Measurements from ENCODE around the gene SBK2.
"Not testable (repeated sequence)": the region's sequence is repeated elsewhere in the genome, so short reads cannot be mapped to it uniquely, and the experiment has no call there.

Gene SBK2

DNA sequence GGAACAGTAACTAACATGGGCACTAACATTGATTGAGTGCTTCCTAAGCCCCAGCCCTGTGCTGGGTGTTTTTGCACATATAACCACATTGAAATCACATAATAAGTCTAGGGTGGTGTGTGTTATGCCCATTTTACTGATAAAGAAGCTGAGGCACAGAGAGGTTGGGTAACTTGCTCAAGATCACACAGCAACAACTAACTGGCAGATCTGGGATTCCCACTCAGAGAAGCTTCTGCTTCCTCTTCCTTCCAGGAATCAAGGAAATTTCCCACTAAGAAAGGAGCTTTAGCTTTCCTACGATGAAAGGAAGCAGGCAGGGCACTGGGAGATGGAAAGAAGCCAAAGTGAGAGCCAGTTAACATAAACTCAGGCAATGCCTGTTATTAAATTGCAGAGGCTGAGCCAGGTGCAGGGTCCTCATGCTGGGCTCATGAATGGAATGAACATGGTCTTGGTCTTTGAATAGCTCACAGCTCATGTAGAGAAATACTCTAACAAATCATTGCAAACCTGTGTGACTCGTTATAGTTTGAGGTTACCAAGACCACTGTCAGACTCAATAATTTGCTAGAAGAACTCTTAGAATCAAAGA is 38.6 kb downstream of the SBK2 start:
- H4K8ac ChIP-seq (ENCODE audit: low read depth, low read length): no peak overlapping the region
- peak overlapping the region; percentile 33 for H2BK15ac ChIP-seq (ENCODE audit: low read length)
- no peak overlapping the region for H2BK12ac ChIP-seq (ENCODE audit: low read length)
- no peak overlapping the region for H3K14ac ChIP-seq (ENCODE audit: low read length)
- no peak overlapping the region for H2BK5ac ChIP-seq (ENCODE audit: low read length)
- no peak overlapping the region for H2AK5ac ChIP-seq (ENCODE audit: low read depth, low read length)
- no peak for DNase-seq (ENCODE audit: low spot score)
- H3K36me3 ChIP-seq (replicated peaks in 1 of 2; ENCODE audit: control insufficient read depth in 2 of 2, insufficient read depth in 2 of 2, low read length in 2 of 2): no peaks in the 10 kb centered on the region
- H3K23ac ChIP-seq (ENCODE audit: low read depth, low read length, poor library complexity): no peak overlapping the region
- peaks cover 3 to 4% of the 10 kb centered on the region in 2 donors for H3K9me3 ChIP-seq (replicated peaks in 1 of 2; ENCODE audit: control insufficient read depth in 2 of 2, insufficient read depth in 1 of 2, low read depth in 1 of 2, low read length in 2 of 2)
- H3K4me3 ChIP-seq (ENCODE audit: low read length in 2 of 2): no peak overlapping the region
- WGBS, 2 donors (ENCODE audit: extremely low coverage in 2 of 2, insufficient read length in 2 of 2, insufficient replicate concordance in 1 of 2): no CpG with 5 or more reads among the region's 2 CpGs
- H2AFZ ChIP-seq (ENCODE audit: low read length): no peak overlapping the region
- no peak overlapping the region for H3K4me2 ChIP-seq (ENCODE audit: insufficient read depth, low read length, poor library complexity, severe bottlenecking)
- no peak overlapping the region for H2BK120ac ChIP-seq (ENCODE audit: low read depth, low read length)
- no peaks in the 10 kb centered on the region for H3K79me1 ChIP-seq (ENCODE audit: low read depth, low read length)
- H3K4me1 ChIP-seq (ENCODE audit: control insufficient read depth in 2 of 2, insufficient read depth in 1 of 2, low read depth in 1 of 2, low read length in 2 of 2): peaks cover 0 to 7% of the 10 kb centered on the region in 2 donors
- H3K4ac ChIP-seq (ENCODE audit: low read length): no peak overlapping the region
- H4K91ac ChIP-seq (ENCODE audit: low read depth, low read length, poor library complexity): no peak overlapping the region
- H3K27ac ChIP-seq (replicated peaks; ENCODE audit: low read length): no peak overlapping the region
- no peak overlapping the region for H3K18ac ChIP-seq (ENCODE audit: low read length)
- H3K9ac ChIP-seq (ENCODE audit: low read depth, low read length, poor library complexity): no peak overlapping the region
- peaks cover 0 to 4% (median 2%) of the 10 kb centered on the region in 3 experiments for H3K27me3 ChIP-seq (ENCODE audit: control insufficient read depth in 3 of 3, insufficient read depth in 3 of 3, low read depth in 1 of 3, low read length in 3 of 3)

DNA sequence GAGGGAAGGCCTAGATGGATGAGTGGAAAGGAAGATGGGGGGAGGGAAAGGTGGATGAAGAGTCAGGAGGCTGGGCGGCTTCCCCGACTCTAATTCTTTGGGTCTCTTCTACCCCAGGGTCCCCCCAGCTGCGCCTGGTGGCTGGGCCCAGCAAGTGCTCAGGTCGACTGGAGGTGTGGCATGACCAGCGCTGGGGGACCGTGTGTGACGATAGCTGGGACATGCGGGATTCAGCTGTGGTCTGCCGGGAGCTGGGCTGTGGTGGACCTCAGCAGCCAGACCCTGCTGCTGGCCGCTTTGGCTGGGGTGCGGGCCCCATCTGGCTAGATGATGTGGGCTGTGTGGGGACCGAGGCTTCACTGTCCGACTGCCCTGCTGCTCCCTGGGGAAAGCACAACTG is 39.2 kb downstream of the SBK2 start:
- peaks cover 0 to 3% of the 10 kb centered on the region in 2 donors for H3K9me3 ChIP-seq (replicated peaks in 1 of 2; ENCODE audit: control insufficient read depth in 2 of 2, insufficient read depth in 1 of 2, low read depth in 1 of 2, low read length in 2 of 2)
- H3K4me3 ChIP-seq (ENCODE audit: low read length in 2 of 2): no peak overlapping the region
- no peaks in the 10 kb centered on the region for H3K79me1 ChIP-seq (ENCODE audit: low read depth, low read length)
- peak overlapping the region; percentile 33 for H2BK15ac ChIP-seq (ENCODE audit: low read length)
- H4K8ac ChIP-seq (ENCODE audit: low read depth, low read length): no peak overlapping the region
- no peak overlapping the region for H2BK5ac ChIP-seq (ENCODE audit: low read length)
- peak overlapping the region; percentile 26 for H3K4ac ChIP-seq (ENCODE audit: low read length)
- peak overlapping the region; percentile 60 for H3K23ac ChIP-seq (ENCODE audit: low read depth, low read length, poor library complexity)
- no peak overlapping the region for H3K27ac ChIP-seq (replicated peaks; ENCODE audit: low read length)
- DNase-seq (ENCODE audit: low spot score): no peak
- H3K18ac ChIP-seq (ENCODE audit: low read length): peak overlapping the region; percentile 33
- H2BK120ac ChIP-seq (ENCODE audit: low read depth, low read length): no peak overlapping the region
- H3K36me3 ChIP-seq (replicated peaks in 1 of 2; ENCODE audit: control insufficient read depth in 2 of 2, insufficient read depth in 2 of 2, low read length in 2 of 2): no peaks in the 10 kb centered on the region
- H3K4me1 ChIP-seq (ENCODE audit: control insufficient read depth in 2 of 2, insufficient read depth in 1 of 2, low read depth in 1 of 2, low read length in 2 of 2): peaks cover 0 to 7% of the 10 kb centered on the region in 2 donors
- H3K9ac ChIP-seq (ENCODE audit: low read depth, low read length, poor library complexity): no peak overlapping the region
- no peak overlapping the region for H4K91ac ChIP-seq (ENCODE audit: low read depth, low read length, poor library complexity)
- no peak overlapping the region for H3K4me2 ChIP-seq (ENCODE audit: insufficient read depth, low read length, poor library complexity, severe bottlenecking)
- no peak overlapping the region for H3K14ac ChIP-seq (ENCODE audit: low read length)
- H2AFZ ChIP-seq (ENCODE audit: low read length): no peak overlapping the region
- peak overlapping the region; percentile 83 for H2AK5ac ChIP-seq (ENCODE audit: low read depth, low read length)
- WGBS, 2 donors (ENCODE audit: extremely low coverage in 2 of 2, insufficient read length in 2 of 2, insufficient replicate concordance in 1 of 2): no CpG with 5 or more reads among the region's 13 CpGs
- no peaks in the 10 kb centered on the region for H3K27me3 ChIP-seq (ENCODE audit: control insufficient read depth in 3 of 3, insufficient read depth in 3 of 3, low read depth in 1 of 3, low read length in 3 of 3)
- no peak overlapping the region for H2BK12ac ChIP-seq (ENCODE audit: low read length)

GRCh38 chr19:55496820-55497219 is 40.1 kb downstream of the SBK2 start:
- not testable (repeated sequence) for DNase-seq (ENCODE audit: low spot score); H3K4me3 ChIP-seq (ENCODE audit: low read length in 2 of 2); H3K27me3 ChIP-seq (ENCODE audit: control insufficient read depth in 3 of 3, insufficient read depth in 3 of 3, low read depth in 1 of 3, low read length in 3 of 3); H3K9ac ChIP-seq (ENCODE audit: low read depth, low read length, poor library complexity); H2BK12ac ChIP-seq (ENCODE audit: low read length); H3K9me3 ChIP-seq (replicated peaks in 1 of 2; ENCODE audit: control insufficient read depth in 2 of 2, insufficient read depth in 1 of 2, low read depth in 1 of 2, low read length in 2 of 2); H3K36me3 ChIP-seq (replicated peaks in 1 of 2; ENCODE audit: control insufficient read depth in 2 of 2, insufficient read depth in 2 of 2, low read length in 2 of 2); H2AK5ac ChIP-seq (ENCODE audit: low read depth, low read length); H3K23ac ChIP-seq (ENCODE audit: low read depth, low read length, poor library complexity); H3K79me1 ChIP-seq (ENCODE audit: low read depth, low read length); H2BK5ac ChIP-seq (ENCODE audit: low read length); H2BK120ac ChIP-seq (ENCODE audit: low read depth, low read length); H2BK15ac ChIP-seq (ENCODE audit: low read length); H4K8ac ChIP-seq (ENCODE audit: low read depth, low read length); H3K4ac ChIP-seq (ENCODE audit: low read length); H2AFZ ChIP-seq (ENCODE audit: low read length); H3K27ac ChIP-seq (replicated peaks; ENCODE audit: low read length); H3K4me1 ChIP-seq (ENCODE audit: control insufficient read depth in 2 of 2, insufficient read depth in 1 of 2, low read depth in 1 of 2, low read length in 2 of 2); H4K91ac ChIP-seq (ENCODE audit: low read depth, low read length, poor library complexity); H3K14ac ChIP-seq (ENCODE audit: low read length); H3K18ac ChIP-seq (ENCODE audit: low read length); H3K4me2 ChIP-seq (ENCODE audit: insufficient read depth, low read length, poor library complexity, severe bottlenecking)
- no CpG with 5 or more reads among the region's 10 CpGs for WGBS, 2 donors (ENCODE audit: extremely low coverage in 2 of 2, insufficient read length in 2 of 2, insufficient replicate concordance in 1 of 2)

DNA sequence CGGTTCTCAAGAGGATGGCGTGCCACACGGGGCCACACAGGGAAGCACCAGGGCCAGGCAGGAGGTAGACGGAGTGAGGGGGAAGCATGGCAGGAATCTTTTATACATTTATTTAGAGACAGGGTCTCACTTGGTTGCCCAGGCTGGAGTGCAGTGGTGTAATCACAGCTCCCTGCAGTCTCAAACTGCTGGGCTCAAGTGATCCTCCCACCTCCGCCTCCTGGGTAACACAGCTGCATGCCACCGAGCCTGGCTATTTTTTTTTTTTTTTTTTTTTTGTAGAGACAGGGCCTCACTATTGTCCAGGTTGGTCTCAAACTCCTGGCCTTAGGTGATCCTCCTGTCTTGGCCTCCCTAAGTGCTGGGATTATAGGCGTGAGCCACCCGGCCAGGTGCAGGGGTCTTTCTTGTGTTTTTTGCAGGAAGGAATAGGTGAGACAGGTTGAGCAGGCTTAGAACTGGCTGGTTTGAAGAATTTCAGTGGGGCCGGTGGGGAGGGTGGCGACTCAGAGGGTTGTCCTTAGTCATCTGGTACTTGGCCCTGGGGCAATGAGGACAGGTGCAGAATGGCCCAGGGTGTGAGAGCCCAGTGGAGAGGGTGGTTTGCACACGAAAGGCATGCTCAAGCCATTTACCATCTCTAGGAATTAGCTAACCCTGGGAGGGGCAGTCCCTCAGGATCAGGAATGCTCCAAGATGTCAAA is 41.1 kb downstream of the SBK2 start:
- WGBS, 2 donors (ENCODE audit: extremely low coverage in 2 of 2, insufficient read length in 2 of 2, insufficient replicate concordance in 1 of 2): no CpG with 5 or more reads among the region's 11 CpGs
- DNase-seq (ENCODE audit: low spot score): no peak
- no peaks in the 10 kb centered on the region for H3K36me3 ChIP-seq (replicated peaks in 1 of 2; ENCODE audit: control insufficient read depth in 2 of 2, insufficient read depth in 2 of 2, low read length in 2 of 2)
- no peak overlapping the region for H2BK12ac ChIP-seq (ENCODE audit: low read length)
- no peak overlapping the region for H3K14ac ChIP-seq (ENCODE audit: low read length)
- H3K9ac ChIP-seq (ENCODE audit: low read depth, low read length, poor library complexity): no peak overlapping the region
- no peaks in the 10 kb centered on the region for H3K27me3 ChIP-seq (ENCODE audit: control insufficient read depth in 3 of 3, insufficient read depth in 3 of 3, low read depth in 1 of 3, low read length in 3 of 3)
- no peaks in the 10 kb centered on the region for H3K9me3 ChIP-seq (replicated peaks in 1 of 2; ENCODE audit: control insufficient read depth in 2 of 2, insufficient read depth in 1 of 2, low read depth in 1 of 2, low read length in 2 of 2)
- no peak overlapping the region for H3K27ac ChIP-seq (replicated peaks; ENCODE audit: low read length)
- no peaks in the 10 kb centered on the region for H3K79me1 ChIP-seq (ENCODE audit: low read depth, low read length)
- no peak overlapping the region for H3K4me2 ChIP-seq (ENCODE audit: insufficient read depth, low read length, poor library complexity, severe bottlenecking)
- no peak overlapping the region for H3K4ac ChIP-seq (ENCODE audit: low read length)
- H2AFZ ChIP-seq (ENCODE audit: low read length): no peak overlapping the region
- H2AK5ac ChIP-seq (ENCODE audit: low read depth, low read length): no peak overlapping the region
- H4K8ac ChIP-seq (ENCODE audit: low read depth, low read length): no peak overlapping the region
- H2BK5ac ChIP-seq (ENCODE audit: low read length): no peak overlapping the region
- H3K4me3 ChIP-seq (ENCODE audit: low read length in 2 of 2): no peak overlapping the region
- H3K23ac ChIP-seq (ENCODE audit: low read depth, low read length, poor library complexity): no peak overlapping the region
- peaks cover 0 to 12% of the 10 kb centered on the region in 2 donors for H3K4me1 ChIP-seq (ENCODE audit: control insufficient read depth in 2 of 2, insufficient read depth in 1 of 2, low read depth in 1 of 2, low read length in 2 of 2)
- no peak overlapping the region for H3K18ac ChIP-seq (ENCODE audit: low read length)
- H4K91ac ChIP-seq (ENCODE audit: low read depth, low read length, poor library complexity): no peak overlapping the region
- H2BK120ac ChIP-seq (ENCODE audit: low read depth, low read length): no peak overlapping the region
- H2BK15ac ChIP-seq (ENCODE audit: low read length): no peak overlapping the region
